Measurements from ENCODE around the gene ADISSP.

GRCh38 chr20:3775457-3776108 is 8.0 kb upstream of the ADISSP start:
- TF ChIP-seq CTCF (conservative IDR thresholded peaks at IDR 0.05 in 1 of 2, IDR thresholded peaks at IDR 0.05 in 1 of 2; ENCODE audit: extremely low read depth in 1 of 2, insufficient read depth in 1 of 2, low read depth in 1 of 2, low read length in 2 of 2) (no peak), EZH2 (IDR thresholded peaks at IDR 0.05; ENCODE audit: borderline replicate concordance, low read length) (no peak)

Measured in mammary epithelial cell (primary cell).